NOMO-1 (cell line): ENCODE results near the gene HOXD10.

Experiments
- DNase-seq, 2 experiments: peaks; one replicate each; lab custom pipeline; 2025; ENCODE audit not compliant: unreplicated experiment in 2 of 2; lab: John Stamatoyannopoulos, UW

Gene HOXD10

GRCh38 chr2:176115883-176116813 lies at the start of gene HOXD10:
TSS of gene HOXD10 (plus strand) at chr2:176116778. CDS start at chr2:176116834, 56 bp downstream.
- no peak for DNase-seq

- no peak for DNase-seq
These were observed 48.8 kb upstream of the HOXD10 start for GRCh38 chr2:176067589-176068418.

- DNase-seq, result no peak
These were observed 48.2 kb upstream of the HOXD10 start for GRCh38 chr2:176068419-176068832.

GRCh38 chr2:176071330-176072291 lies 45.0 kb upstream of the HOXD10 start:
- DNase-seq, result no peak

- DNase-seq, result no peak
These were observed 44.3 kb upstream of the HOXD10 start for GRCh38 chr2:176072292-176072669.

GRCh38 chr2:176072951-176073904 lies 43.4 kb upstream of the HOXD10 start:
- no peak for DNase-seq

- DNase-seq, result no peak
These were observed 41.6 kb upstream of the HOXD10 start for GRCh38 chr2:176074919-176075425.

- DNase-seq, result no peak
These were observed 41.1 kb upstream of the HOXD10 start for GRCh38 chr2:176075481-176075880.

- no peak for DNase-seq
These were observed 40.5 kb upstream of the HOXD10 start for GRCh38 chr2:176076063-176076462.

GRCh38 chr2:176076796-176077195 lies 39.8 kb upstream of the HOXD10 start:
- no peak for DNase-seq

GRCh38 chr2:176078541-176079284 lies 37.9 kb upstream of the HOXD10 start:
- DNase-seq, result no peak

GRCh38 chr2:176079285-176079830 lies 37.2 kb upstream of the HOXD10 start:
- DNase-seq, result no peak

GRCh38 chr2:176079831-176080539 lies 36.6 kb upstream of the HOXD10 start:
- DNase-seq, result no peak

- DNase-seq, result no peak
These were observed 35.8 kb upstream of the HOXD10 start for GRCh38 chr2:176080540-176081375.

- DNase-seq, result no peak
These were observed 35.2 kb upstream of the HOXD10 start for GRCh38 chr2:176081376-176081836.

GRCh38 chr2:176081837-176082524 lies 34.6 kb upstream of the HOXD10 start:
- no peak for DNase-seq
